H1 (cell line): ENCODE data around the gene ARMH3. TPM values are rescaled to one million over a fixed set of nuclear protein-coding genes. Genes with fewer than 3 reads are reported as not detected.

Experiments
- ATF3 ChIP-seq: IDR thresholded peaks from 2 replicates; pipeline ENCODE4 v1.6.1; 2011; ENCODE audit warnings: low read depth, mild to moderate bottlenecking, low read length; ENCODE audit not compliant: insufficient read depth
- BCL11A ChIP-seq, 2 experiments: IDR thresholded peaks; one replicate each; pipeline ENCODE4 v1.6.1; 2011; ENCODE audit warnings: low read depth in 2 of 2, low read length in 2 of 2, mild to moderate bottlenecking in 2 of 2
- CEBPB ChIP-seq: IDR thresholded peaks from 2 replicates; pipeline ENCODE4 v1.6.1; 2012; ENCODE audit warnings: low read depth, low read length
- CHD2 ChIP-seq: IDR thresholded peaks from 2 replicates; pipeline ENCODE4 v1.6.1; 2012; ENCODE audit warnings: low read length, improper control_type of control experiment
- GABPA ChIP-seq: IDR thresholded peaks from 2 replicates; pipeline ENCODE4 v1.6.1; 2011; ENCODE audit warnings: mild to moderate bottlenecking, low read length, moderate library complexity, borderline replicate concordance; ENCODE audit not compliant: insufficient read depth
- HDAC6 ChIP-seq: IDR thresholded peaks from one replicate; pipeline ENCODE4 v1.7.1; 2012; ENCODE audit warnings: low read depth, mild to moderate bottlenecking, inconsistent platforms, low read length, moderate library complexity
- PHF8 ChIP-seq: fragments of 200-600 bp; sonication (generic); conservative IDR thresholded peaks from 2 replicates; pipeline ENCODE4 v1.7.1; 2012; ENCODE audit warnings: low read depth, mild to moderate bottlenecking, inconsistent platforms, low read length, moderate library complexity
- POU5F1 ChIP-seq: IDR thresholded peaks from 2 replicates; pipeline ENCODE4 v1.6.1; 2011; ENCODE audit warnings: low read depth, mild to moderate bottlenecking, low read length, moderate library complexity
- SP2 ChIP-seq: IDR thresholded peaks from 2 replicates; pipeline ENCODE4 v1.6.1; 2012; ENCODE audit warnings: mild to moderate bottlenecking, low read length, inconsistent platforms
- ZNF274 ChIP-seq: IDR thresholded peaks from 2 replicates; pipeline ENCODE4 v1.7.0; 2012; ENCODE audit warnings: low read length, borderline replicate concordance; ENCODE audit errors: extremely low read depth
- polyA plus RNA-seq, 7 experiments: library from polyadenylated mRNA; depleted of rRNA in 3 of 7; stranded (reverse) in 5 of 7; unstranded in 2 of 7; fragments of >200 nt in 5 of 7; fragments of 200-250 nt in 2 of 7; gene quantifications; 1 replicate in 5 of 7; 2 replicates in 1 of 7; 4 replicates in 1 of 7; pipeline versions ENCODE4 v1.2.1 to v1.2.3, GENCODE V29; 2011 to 2013; ENCODE audit warnings: missing spikeins in 2 of 7, mixed read lengths in 2 of 7
- total RNA-seq: library from RNA; stranded (reverse); fragmentation: NEBNext Ultra II Directional; extraction: Animal tissue kit (Norgen Biotek cat#: 25700); gene quantifications from 2 replicates; pipeline ENCODE4 v1.2.1, GENCODE V29; 2021
- TF ChIP-seq, protein P1 (sequence below): fragments of 300-600 bp; sonication (generic); IDR thresholded peaks from 2 replicates; pipeline ENCODE4 v1.7.1; 2012; ENCODE audit warnings: low read length, moderate library complexity, mild to moderate bottlenecking, inconsistent platforms; ENCODE audit not compliant: insufficient replicate concordance

ARMH3 gene
- total and polyA plus RNA-seq, 2 of the 8 experiments (the other 6 are each of a cell fraction or from before 2014, with no cell fraction given), result 11.6 to 18.3 TPM

- TF ChIP-seq, protein P1, sequence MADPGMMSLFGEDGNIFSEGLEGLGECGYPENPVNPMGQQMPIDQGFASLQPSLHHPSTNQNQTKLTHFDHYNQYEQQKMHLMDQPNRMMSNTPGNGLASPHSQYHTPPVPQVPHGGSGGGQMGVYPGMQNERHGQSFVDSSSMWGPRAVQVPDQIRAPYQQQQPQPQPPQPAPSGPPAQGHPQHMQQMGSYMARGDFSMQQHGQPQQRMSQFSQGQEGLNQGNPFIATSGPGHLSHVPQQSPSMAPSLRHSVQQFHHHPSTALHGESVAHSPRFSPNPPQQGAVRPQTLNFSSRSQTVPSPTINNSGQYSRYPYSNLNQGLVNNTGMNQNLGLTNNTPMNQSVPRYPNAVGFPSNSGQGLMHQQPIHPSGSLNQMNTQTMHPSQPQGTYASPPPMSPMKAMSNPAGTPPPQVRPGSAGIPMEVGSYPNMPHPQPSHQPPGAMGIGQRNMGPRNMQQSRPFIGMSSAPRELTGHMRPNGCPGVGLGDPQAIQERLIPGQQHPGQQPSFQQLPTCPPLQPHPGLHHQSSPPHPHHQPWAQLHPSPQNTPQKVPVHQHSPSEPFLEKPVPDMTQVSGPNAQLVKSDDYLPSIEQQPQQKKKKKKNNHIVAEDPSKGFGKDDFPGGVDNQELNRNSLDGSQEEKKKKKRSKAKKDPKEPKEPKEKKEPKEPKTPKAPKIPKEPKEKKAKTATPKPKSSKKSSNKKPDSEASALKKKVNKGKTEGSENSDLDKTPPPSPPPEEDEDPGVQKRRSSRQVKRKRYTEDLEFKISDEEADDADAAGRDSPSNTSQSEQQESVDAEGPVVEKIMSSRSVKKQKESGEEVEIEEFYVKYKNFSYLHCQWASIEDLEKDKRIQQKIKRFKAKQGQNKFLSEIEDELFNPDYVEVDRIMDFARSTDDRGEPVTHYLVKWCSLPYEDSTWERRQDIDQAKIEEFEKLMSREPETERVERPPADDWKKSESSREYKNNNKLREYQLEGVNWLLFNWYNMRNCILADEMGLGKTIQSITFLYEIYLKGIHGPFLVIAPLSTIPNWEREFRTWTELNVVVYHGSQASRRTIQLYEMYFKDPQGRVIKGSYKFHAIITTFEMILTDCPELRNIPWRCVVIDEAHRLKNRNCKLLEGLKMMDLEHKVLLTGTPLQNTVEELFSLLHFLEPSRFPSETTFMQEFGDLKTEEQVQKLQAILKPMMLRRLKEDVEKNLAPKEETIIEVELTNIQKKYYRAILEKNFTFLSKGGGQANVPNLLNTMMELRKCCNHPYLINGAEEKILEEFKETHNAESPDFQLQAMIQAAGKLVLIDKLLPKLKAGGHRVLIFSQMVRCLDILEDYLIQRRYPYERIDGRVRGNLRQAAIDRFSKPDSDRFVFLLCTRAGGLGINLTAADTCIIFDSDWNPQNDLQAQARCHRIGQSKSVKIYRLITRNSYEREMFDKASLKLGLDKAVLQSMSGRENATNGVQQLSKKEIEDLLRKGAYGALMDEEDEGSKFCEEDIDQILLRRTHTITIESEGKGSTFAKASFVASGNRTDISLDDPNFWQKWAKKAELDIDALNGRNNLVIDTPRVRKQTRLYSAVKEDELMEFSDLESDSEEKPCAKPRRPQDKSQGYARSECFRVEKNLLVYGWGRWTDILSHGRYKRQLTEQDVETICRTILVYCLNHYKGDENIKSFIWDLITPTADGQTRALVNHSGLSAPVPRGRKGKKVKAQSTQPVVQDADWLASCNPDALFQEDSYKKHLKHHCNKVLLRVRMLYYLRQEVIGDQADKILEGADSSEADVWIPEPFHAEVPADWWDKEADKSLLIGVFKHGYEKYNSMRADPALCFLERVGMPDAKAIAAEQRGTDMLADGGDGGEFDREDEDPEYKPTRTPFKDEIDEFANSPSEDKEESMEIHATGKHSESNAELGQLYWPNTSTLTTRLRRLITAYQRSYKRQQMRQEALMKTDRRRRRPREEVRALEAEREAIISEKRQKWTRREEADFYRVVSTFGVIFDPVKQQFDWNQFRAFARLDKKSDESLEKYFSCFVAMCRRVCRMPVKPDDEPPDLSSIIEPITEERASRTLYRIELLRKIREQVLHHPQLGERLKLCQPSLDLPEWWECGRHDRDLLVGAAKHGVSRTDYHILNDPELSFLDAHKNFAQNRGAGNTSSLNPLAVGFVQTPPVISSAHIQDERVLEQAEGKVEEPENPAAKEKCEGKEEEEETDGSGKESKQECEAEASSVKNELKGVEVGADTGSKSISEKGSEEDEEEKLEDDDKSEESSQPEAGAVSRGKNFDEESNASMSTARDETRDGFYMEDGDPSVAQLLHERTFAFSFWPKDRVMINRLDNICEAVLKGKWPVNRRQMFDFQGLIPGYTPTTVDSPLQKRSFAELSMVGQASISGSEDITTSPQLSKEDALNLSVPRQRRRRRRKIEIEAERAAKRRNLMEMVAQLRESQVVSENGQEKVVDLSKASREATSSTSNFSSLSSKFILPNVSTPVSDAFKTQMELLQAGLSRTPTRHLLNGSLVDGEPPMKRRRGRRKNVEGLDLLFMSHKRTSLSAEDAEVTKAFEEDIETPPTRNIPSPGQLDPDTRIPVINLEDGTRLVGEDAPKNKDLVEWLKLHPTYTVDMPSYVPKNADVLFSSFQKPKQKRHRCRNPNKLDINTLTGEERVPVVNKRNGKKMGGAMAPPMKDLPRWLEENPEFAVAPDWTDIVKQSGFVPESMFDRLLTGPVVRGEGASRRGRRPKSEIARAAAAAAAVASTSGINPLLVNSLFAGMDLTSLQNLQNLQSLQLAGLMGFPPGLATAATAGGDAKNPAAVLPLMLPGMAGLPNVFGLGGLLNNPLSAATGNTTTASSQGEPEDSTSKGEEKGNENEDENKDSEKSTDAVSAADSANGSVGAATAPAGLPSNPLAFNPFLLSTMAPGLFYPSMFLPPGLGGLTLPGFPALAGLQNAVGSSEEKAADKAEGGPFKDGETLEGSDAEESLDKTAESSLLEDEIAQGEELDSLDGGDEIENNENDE, result no peak
- TF ChIP-seq SP2 (no peak), CHD2 (no peak), ZNF274 (no peak), HDAC6 (no peak), POU5F1 (no peak), PHF8 (no peak), ATF3 (no peak), GABPA (no peak), CEBPB (no peak), BCL11A (IDR thresholded peaks at IDR 0.05; ENCODE audit: low read depth in 2 of 2, low read length in 2 of 2) (no peak)
Observed at GRCh38 chr10:101934686-101935305, 121.2 kb downstream of the ARMH3 start (continued).
